ENCODE data around the gene XPR1. TPM values are rescaled to one million over a fixed set of nuclear protein-coding genes. Genes with fewer than 3 reads are reported as not detected.
A peak's percentile ranks its signal among the peaks of the same experiment; 100 is the strongest.
"Not testable (repeated sequence)": the region's sequence is repeated elsewhere in the genome, so short reads cannot be mapped to it uniquely, and the experiment has no call there.

XPR1 gene
- total RNA-seq, 1 donor from 2014 or later = 53.6 TPM

DNA sequence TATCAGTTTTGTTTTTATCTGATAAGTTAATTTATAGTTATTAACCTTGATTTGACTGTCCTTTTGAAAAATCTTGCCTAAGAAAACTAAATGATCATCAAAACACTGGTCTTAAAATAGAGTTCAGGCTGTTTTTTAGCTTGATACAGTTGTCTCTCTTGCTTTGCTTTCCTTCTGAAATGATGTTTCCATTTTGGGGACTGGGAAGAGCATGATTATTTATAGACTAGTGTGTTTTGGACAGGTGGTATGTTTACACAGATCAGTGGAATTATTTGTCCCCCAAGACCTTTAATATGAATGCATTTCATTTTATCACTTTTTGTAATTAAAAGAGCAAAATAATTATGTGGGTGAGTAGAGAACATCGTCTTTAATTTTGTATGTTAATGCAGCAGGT is 90.8 kb downstream of the XPR1 start:
- no peak for DNase-seq (ENCODE audit: low read depth)

DNA sequence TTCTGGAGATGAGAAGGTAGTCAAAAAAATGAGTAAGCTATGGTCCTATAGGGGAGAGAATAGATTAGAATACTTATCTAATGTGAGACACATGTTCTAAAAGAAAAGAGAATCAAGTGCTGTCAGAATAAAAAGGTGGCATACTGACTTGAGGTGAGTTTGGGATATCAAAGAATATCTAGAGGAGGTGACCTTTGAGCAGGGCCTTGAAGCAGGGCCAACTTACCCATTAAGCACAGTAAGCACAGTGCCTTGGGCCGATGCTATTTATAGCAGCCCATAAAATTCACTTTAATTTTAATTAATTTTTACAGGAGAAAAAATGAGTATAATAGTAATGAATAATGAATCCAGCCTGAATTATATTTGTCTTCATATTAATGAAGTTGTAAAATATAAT is 92.2 kb downstream of the XPR1 start:
- no peak for DNase-seq (ENCODE audit: low read depth)

DNA sequence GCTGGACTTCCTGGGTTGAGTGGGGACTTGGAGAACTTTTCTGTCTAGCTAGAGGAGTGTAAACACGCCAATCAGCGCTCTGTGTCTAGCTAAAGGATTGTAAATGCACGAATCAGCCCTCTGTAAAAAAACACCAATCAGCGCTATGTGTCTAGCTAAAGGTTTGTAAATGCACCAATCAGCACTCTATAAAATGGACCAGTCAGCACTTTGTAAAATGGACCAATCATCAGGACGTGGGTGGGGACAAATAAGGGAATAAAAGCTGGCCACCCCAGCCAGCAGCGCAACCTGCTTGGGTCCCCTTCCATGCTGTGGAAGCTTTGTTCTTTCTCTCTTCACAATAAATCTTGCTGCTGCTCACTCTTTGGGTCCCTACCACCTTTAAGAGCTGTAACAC is 94.2 kb downstream of the XPR1 start:
- DNase-seq (ENCODE audit: low read depth) = not testable (repeated sequence)

DNA sequence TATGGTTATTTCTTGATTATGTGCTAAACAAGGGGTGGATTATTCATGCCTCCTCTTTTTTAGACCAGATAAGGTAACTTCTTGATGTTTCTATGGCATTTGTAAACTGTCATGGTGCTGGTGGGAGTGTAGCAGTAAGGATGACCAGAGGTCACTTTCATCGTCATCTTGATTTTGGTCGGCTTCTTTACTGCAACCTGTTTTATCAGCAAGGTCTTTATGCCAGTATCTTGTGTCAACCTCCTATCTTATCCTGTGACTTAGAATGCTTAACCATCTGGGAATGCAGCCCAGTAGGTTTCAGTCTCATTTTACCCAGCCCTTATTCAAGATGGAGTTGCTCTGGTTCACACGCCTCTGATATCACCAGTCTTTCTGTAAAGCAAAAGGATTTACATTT is 95.9 kb downstream of the XPR1 start:
- DNase-seq (ENCODE audit: low read depth) = not testable (repeated sequence)

DNA sequence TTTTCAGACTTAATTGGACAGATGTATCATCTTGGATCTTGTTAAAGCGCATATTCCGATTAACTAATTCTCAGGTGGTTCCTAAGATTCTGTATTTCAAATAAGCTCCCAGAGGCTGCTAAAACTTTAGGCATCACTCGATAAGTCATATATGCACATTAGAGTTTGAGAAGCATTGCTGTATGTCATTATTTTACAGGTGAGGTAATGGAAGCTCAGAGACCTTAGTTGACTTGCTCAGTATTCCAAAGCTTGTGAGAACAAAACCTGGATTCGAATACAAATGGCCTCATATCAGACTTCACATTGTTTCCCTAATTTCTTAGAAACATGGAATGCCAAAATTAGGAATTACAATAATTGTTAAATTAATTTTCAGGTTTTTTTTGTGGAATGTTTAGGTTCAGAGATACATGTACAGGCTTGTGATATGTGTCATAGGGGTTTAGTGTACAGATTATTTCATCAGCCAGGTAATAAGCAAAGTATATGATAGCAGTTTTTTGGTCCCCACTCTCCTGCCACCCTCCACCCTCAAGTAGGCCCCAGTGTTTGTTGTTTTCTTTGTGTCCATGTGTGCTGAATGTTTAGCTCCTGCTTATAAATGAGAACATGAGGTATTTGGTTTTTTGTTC is 96.8 kb downstream of the XPR1 start:
- DNase-seq (ENCODE audit: low read depth) = no peak

- DNase-seq (ENCODE audit: low read depth) = no peak
Observed at GRCh38 chr1:180731131-180731530, 99.3 kb downstream of the XPR1 start.

GRCh38 chr1:180732866-180733265 is 101.0 kb downstream of the XPR1 start:
- no peak for DNase-seq (ENCODE audit: low read depth)

- no peak for DNase-seq (ENCODE audit: low read depth)
Observed at GRCh38 chr1:180734366-180734765, 102.5 kb downstream of the XPR1 start.

- DNase-seq (ENCODE audit: low read depth) = no peak
Observed at GRCh38 chr1:180742663-180743062, 110.8 kb downstream of the XPR1 start.

DNA sequence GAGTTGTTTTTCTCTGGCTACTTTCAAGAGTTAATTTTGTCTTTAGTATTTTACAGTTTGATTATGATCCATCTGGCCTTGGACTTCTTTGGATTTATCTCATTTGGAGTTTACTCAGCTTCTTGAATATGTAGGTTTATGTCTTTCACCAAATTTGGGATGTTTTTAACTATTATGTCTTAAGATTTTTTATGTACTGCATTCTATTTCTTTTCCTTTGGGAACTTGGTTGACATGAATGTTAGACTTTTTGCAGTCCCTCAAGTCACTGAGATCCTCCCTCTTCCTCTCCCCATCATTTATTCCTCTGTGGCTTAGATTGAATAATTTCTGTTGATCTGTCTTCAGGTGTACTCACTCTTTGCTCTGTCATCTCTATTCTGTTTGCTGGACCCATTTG is 112.0 kb downstream of the XPR1 start:
- no peak for DNase-seq (ENCODE audit: low read depth)

GRCh38 chr1:180745098-180745497 is 113.3 kb downstream of the XPR1 start:
- DNase-seq (ENCODE audit: low read depth) = no peak

DNA sequence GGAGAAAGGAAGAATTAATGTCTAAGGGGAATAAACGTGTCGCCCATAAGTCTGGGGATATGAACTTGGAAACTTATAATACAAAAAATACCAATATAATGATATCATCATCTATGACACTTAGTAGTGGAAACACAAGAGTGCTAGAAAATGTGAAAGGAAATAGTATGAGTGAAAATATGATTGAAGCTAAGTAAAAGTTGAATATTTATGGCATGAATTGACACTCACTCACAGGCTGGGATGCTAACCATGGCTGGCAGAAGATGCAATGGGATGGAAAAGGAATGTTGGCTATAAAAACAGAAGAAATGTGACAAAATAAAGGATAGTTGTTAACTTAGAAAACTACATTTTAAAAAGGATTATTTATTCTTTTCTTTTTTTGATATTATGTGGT is 120.1 kb downstream of the XPR1 start:
- DNase-seq (ENCODE audit: low read depth) = no peak

GRCh38 chr1:180754453-180754852 is 122.6 kb downstream of the XPR1 start:
- no peak for DNase-seq (ENCODE audit: low read depth)

DNA sequence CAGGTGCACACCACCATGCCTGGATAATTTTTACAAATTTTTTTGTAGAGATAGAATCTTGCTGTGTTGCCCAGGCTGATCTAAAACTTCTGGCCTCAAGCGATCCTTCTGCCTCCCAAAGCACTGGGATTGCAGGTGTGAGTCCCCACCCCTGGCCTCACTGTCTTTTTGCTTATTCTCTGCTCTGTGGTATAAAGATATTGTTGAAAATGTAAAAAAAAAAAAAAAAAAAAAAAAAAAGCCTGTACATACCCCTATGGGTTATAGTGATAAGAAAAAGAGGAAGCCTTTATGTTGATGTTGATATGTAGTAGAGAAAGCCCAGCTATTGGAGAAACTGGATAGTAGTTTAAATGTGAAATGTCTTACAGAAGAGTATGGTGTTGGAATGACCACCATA is 125.8 kb downstream of the XPR1 start:
- DNase-seq (ENCODE audit: low read depth) = no peak

GRCh38 chr1:180762796-180763195 is 131.0 kb downstream of the XPR1 start:
- DNase-seq (ENCODE audit: low read depth) = no peak

DNA sequence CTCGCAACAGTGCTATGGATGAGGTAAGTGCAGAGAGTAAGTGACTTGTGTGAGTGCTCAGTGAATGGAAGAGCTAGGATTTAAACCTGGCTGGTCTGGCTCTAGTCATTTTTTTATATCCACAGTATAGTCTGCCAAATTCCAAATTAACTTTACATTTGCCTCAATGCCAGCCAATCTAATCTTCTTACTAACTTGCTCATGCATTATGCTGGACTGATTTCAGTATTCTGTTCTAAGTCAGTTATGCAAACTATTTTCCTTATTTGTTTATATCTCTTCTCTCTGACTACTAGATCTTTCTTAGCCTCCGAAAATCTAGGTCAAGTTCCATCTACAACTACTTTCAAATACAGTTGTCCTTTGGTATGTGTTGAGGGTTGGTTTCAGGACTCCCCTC is 133.3 kb downstream of the XPR1 start:
- DNase-seq (ENCODE audit: low read depth) = no peak

- no peak for DNase-seq (ENCODE audit: low read depth)
Observed at GRCh38 chr1:180769889-180770288, 138.1 kb downstream of the XPR1 start.

- DNase-seq (ENCODE audit: low read depth) = peak; percentile 79
Observed at GRCh38 chr1:180773210-180773865, 141.5 kb downstream of the XPR1 start.

GRCh38 chr1:180775801-180776200 is 144.0 kb downstream of the XPR1 start:
- DNase-seq (ENCODE audit: low read depth) = no peak

GRCh38 chr1:180777072-180777689 is 145.4 kb downstream of the XPR1 start:
- DNase-seq (ENCODE audit: low read depth) = no peak

DNA sequence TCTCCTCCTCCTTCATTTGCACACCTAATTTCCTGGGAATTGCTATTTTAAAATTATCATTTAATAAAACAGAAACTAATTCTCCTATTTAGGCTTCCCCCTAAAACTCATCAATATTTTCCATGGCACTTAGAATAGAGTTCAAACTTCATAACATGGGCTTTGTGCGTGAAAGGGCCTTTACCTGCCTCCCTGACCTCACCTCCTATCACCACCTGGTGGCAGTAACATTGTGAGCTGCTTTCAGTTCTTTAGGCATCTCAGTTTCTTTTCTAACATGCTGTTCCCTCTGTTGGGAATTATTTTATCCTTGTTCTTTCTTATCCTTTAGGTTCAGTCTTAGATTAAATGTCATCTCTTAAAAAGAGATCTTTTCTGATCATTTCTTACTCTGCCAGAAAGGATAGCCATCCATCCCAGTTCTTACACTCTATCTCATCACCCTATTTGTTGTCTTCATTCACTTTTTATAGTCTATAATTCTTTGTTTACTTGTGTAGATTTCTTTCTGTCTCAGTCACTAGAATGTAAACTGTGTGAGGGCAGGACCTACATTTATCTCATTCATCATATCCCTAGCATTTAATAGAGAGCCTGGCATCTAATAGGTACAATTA is 147.1 kb downstream of the XPR1 start:
- peak; percentile 15 for DNase-seq (ENCODE audit: low read depth)

GRCh38 chr1:180779584-180779983 is 147.8 kb downstream of the XPR1 start:
- no peak for DNase-seq (ENCODE audit: low read depth)

- no peak for DNase-seq (ENCODE audit: low read depth)
Observed at GRCh38 chr1:180781718-180782117, 149.9 kb downstream of the XPR1 start.
